IPS-11a (cell line): ENCODE measurements around the gene BICRAL.
"Not testable (repeated sequence)": the region's sequence is repeated elsewhere in the genome, so short reads cannot be mapped to it uniquely, and the experiment has no call there.

Source experiments
- H3K4me3 ChIP-seq: one replicate; pipeline ENCODE4 v1.5.1; 2013; ENCODE audit warnings: low read depth, low read length, control low read depth

The BICRAL gene

DNA sequence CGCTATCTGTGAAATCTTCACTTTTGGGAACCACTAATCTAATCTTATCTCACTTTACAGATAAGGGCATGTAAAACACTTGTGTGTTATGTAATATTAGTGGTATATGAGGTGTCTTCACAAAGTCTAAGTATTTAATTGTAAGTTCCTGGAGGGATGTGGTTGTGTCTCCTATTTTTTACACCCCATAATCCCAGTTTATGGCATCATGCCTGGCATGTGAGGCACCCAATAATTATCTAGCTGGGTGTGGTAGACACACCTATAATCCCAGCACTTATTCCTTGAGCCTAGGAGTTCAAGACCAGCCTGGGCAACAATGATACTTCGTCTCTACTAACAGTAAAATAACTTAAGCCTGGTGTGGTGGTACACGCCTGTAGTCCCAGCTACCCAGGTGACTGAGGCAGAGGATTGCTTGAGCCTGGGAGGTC lies 19.4 kb upstream of the BICRAL start:
- no peak overlapping the region for H3K4me3 ChIP-seq

GRCh38 chr6:42762950-42763349 lies 18.9 kb upstream of the BICRAL start:
- H3K4me3 ChIP-seq = no peak overlapping the region

GRCh38 chr6:42764911-42765648 lies 16.8 kb upstream of the BICRAL start:
- H3K4me3 ChIP-seq = no peak overlapping the region

DNA sequence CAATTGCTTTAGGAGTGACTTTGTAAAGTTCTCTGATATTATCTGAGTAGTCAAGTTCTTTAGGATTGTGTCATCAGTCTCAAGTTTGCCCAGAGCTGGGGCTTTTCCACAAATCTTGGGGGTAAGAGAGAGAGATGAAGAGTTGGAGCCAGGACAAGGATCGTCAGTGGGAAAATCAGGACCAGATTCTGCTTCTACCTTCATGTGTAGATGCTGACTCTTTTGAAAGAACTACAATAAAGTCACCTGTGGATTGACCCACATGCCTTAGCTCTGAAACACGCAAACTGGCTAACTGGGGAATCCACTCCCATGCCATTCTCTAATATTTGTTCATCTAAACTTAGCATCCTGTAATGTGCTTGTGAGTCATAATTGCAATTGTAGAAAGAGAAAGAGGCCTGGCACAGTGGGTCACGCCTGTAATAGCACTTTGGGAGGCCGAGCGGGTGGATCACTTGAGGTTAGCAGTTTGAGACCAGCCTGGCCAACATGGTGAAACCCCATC lies 15.6 kb upstream of the BICRAL start:
- H3K4me3 ChIP-seq = no peak overlapping the region

DNA sequence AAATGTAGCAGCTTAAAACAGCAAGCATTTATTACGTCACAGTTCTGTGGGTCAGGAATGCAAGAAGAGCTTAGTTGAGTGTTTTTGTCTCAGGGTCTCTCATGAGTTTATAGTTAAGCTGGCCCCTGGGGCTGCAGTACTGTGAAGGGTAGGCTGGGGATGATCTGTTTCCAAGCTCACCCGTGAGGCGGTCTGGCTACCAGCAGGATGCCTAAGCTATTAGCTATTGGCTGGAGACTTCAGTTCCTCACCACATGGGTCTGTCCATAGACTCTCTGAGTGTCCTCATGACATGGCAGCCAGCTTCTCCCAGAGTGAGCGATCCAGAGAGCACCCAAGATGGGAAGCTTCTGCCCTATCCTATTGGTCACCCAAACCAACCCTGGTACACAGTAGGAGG lies 12.8 kb upstream of the BICRAL start:
- no peak overlapping the region for H3K4me3 ChIP-seq

DNA sequence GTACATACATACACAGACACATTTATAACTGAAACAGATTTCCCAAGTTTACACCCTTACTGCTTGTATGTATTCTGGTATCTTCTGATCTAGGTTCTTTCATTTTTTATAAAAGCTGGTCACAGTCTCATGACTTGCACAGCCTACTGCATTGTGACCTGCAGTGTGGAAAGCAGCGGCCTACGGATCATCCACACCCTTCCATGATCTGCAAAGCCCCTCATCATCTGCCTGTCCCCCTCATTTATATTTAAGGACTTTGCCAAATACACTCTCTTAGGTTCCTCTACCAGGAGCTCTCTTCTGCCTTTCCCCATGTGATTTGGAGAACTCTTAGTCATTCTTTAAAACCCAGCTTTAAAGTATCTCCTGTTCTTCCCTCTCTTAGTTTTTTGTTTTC lies 12.0 kb upstream of the BICRAL start:
- no peak overlapping the region for H3K4me3 ChIP-seq

GRCh38 chr6:42771741-42772100 lies 10.1 kb upstream of the BICRAL start:
- H3K4me3 ChIP-seq = no peak overlapping the region

GRCh38 chr6:42774201-42774600 lies 7.7 kb upstream of the BICRAL start:
- H3K4me3 ChIP-seq = no peak overlapping the region

DNA sequence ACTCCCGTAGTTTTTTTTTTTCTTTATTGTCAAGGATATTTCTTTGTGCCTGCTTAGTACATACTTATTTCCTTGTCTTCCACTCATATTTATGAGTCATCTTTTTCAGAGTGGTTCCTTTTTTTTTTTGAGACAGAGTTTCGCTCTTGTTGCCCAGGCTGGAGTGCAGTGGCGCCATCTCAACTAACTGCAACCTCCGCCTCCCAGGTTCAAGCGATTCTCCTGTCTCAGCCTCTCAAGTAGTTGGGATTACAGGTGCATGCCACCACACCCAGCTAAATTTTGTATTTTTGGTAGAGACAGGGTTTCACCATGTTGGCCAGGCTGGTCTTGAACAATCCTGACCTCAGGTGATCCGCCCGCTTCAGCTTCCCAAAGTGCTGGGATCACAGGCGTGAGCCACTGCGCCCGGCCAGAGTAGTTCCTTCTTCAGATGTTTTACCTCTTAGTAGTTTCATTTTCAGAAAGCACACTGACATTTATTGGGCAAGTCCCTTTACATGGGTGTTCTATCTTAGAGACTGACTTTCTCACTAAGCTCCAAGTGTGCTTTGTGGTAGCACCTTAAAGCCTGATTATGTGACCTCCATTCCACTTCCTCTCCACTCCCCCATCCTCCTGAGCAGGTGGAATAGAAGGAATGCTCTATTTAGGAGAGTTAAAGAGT lies 6.9 kb upstream of the BICRAL start:
- not testable (repeated sequence) for H3K4me3 ChIP-seq

DNA sequence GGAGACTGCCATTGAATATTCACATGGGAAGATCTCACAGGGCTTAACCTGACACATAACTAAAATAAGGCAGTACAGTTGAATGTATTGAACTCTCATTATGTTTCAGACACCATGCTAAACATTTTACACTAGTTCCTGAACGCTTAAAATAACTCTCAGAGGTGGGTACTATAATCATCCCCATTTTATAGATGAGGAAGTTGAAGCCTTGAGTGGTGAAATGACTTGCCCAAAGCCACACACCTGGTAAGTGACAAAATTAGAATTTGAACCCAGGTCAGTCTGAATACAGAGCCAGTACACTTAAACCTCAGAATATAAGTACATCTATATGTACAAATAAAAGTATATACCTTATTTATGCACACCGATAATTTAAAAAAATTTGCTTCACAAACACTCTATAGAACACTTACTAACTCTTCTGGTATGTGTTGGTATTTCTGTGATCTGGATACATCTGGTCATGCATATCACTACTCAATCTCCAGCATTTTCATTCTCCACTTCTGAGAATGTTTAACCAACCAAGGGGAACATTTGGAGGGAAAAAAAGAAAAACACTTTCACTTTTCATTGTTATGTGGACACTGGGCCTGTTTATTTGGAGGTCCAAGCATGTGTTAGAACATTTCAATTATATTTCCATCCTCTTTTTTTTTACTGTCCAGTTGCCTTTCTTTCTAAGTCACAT lies 4.6 kb upstream of the BICRAL start:
- no peak overlapping the region for H3K4me3 ChIP-seq

DNA sequence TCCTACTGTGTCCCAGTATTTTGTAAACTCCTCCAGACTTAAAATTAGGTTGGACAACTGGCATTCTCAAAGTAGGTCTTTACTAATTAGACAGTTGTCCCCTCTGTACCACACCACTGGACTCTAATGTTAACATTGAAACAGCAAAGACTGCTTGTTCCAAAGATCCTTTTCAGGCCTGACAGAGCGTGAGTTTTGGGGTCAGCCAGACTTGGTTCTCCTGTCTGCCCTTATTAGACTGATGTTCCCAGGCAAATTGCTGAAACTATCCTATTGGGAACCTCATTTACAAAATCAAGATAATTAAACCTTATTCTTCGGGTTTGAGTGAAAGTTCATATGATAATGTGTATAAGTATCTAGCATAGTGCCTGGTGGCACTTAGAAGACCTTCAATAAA lies 3.7 kb upstream of the BICRAL start:
- H3K4me3 ChIP-seq = no peak overlapping the region

DNA sequence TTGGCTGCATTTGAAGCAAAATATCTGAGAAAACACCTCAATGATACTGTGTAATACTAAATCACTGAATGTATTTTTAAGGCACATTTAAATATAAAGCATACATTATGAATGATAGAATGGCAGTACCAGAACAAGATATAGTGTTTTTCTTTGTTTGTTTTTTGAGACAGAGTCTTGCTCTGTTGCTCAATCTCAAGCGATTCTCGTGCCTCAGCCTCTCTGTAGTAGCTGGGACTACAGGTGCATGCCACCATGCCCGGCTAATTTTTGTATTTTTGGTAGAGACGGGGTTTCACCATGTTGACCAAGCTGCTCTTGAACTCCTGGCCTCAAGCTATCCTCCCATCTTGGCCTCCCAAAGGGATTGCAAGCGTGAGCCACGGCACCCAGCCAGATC lies 2.3 kb upstream of the BICRAL start:
- no peak overlapping the region for H3K4me3 ChIP-seq

- H3K4me3 ChIP-seq = no peak overlapping the region
Measured at GRCh38 chr6:42781546-42781795, 381 bp upstream of the BICRAL start.

GRCh38 chr6:42782689-42783176 lies 881 bp downstream of the BICRAL start:
- H3K4me3 ChIP-seq = peak overlapping the region; percentile 82

GRCh38 chr6:42783177-42783875 lies 1.5 kb downstream of the BICRAL start:
- H3K4me3 ChIP-seq = peak overlapping the region; percentile 82

GRCh38 chr6:42783876-42784642 lies 2.2 kb downstream of the BICRAL start:
- peak overlapping the region; percentile 82 for H3K4me3 ChIP-seq

- H3K4me3 ChIP-seq = no peak overlapping the region
Measured at GRCh38 chr6:42784717-42785498, 3.1 kb downstream of the BICRAL start.

DNA sequence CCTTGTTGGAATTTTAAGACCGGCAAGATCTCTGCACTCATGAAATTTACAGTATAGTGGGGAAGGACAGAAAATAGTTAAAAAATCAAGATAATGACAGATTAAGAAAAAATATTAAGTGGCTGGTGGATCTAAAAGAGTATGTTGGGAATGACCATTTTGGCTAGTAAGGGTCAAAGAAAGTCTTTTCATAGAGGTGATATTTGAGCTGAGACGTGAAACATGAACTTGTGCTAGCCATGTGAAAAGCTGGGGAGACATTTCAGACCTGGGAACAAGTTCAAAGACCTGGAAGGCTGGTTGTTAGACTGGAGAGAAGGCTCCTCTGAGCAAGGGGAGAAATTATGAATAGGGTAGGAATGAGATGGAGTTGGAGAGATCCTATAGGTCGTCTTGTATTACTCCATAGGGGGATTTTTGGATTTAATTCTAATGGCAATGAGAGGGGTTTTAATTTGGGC lies 4.7 kb downstream of the BICRAL start:
- H3K4me3 ChIP-seq = no peak overlapping the region

DNA sequence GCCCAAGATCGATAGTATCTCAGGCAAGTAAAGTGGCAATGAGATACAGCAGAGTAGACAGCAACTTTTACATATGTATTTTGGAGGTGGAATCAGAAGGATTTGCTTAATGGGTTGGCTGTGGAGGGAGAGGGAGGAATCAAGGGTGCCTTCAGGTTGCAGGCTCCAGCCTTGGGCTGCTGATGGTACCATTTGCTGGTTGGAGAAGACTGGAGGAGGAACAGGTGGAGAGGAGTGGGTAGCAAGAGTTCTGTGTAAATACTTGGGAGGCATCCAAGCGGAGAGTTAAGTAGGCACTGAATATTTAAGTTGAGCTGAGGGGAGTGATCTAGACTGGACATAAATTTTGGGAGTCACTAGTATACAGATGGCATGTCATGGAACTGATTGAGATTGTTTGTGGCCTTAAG lies 5.2 kb downstream of the BICRAL start:
- no peak overlapping the region for H3K4me3 ChIP-seq

DNA sequence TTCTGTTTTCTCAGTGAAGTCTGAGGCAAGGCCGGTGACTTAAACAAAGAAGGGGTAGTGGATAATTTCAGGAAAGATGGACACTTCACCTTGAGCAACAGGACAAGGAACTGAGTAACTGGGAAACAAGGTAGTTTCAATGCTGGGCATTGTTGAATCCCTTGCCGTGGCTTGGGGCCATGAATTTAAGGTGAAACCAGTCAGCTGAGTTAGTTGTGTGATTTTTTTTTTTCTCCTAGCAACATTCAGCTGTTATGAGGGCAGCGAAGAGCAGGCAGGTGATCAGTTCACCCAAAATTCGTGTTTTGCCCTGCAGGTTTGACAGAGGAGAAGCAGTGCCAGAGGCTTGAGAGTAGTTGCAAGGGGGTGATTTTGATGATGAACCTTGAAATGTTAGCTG lies 6.8 kb downstream of the BICRAL start:
- no peak overlapping the region for H3K4me3 ChIP-seq
